ENCODE data around the gene PPBP.

Gene PPBP

GRCh38 chr4:73988061-73988460, at the start of gene PPBP:
Gene PPBP, minus strand, starts transcription at chr4:73988190. Its CDS starts 87 bp downstream, at chr4:73988103.
- DNase-seq: no peak

GRCh38 chr4:74037076-74037955, 49.3 kb upstream of the PPBP start:
- DNase-seq: no peak

GRCh38 chr4:74033739-74034138, 45.7 kb upstream of the PPBP start:
- no peak for DNase-seq

- no peak for DNase-seq
Observed at GRCh38 chr4:74032064-74032463, 44.1 kb upstream of the PPBP start.

- no peak for DNase-seq
Observed at GRCh38 chr4:74031576-74031975, 43.6 kb upstream of the PPBP start.

- no peak for DNase-seq
Observed at GRCh38 chr4:74030285-74030684, 42.3 kb upstream of the PPBP start.

GRCh38 chr4:74028504-74028903, 40.5 kb upstream of the PPBP start:
- DNase-seq: no peak

- no peak for DNase-seq
Observed at GRCh38 chr4:74023709-74024108, 35.7 kb upstream of the PPBP start.

GRCh38 chr4:74021601-74022000, 33.6 kb upstream of the PPBP start:
- DNase-seq: no peak

GRCh38 chr4:74018771-74019170, 30.8 kb upstream of the PPBP start:
- no peak for DNase-seq

- DNase-seq: no peak
Observed at GRCh38 chr4:74018116-74018515, 30.1 kb upstream of the PPBP start.

GRCh38 chr4:74016068-74016467, 28.1 kb upstream of the PPBP start:
- DNase-seq: no peak

- DNase-seq: no peak
Observed at GRCh38 chr4:74015126-74015780, 27.3 kb upstream of the PPBP start.

GRCh38 chr4:74014332-74014731, 26.3 kb upstream of the PPBP start:
- no peak for DNase-seq

- DNase-seq: no peak
Observed at GRCh38 chr4:74013264-74013663, 25.3 kb upstream of the PPBP start.

- DNase-seq: no peak
Observed at GRCh38 chr4:74012130-74012529, 24.1 kb upstream of the PPBP start.

- no peak for DNase-seq
Observed at GRCh38 chr4:74009307-74009706, 21.3 kb upstream of the PPBP start.

GRCh38 chr4:74006009-74006476, 18.1 kb upstream of the PPBP start:
- no peak for DNase-seq

GRCh38 chr4:74005528-74005927, 17.5 kb upstream of the PPBP start:
- no peak for DNase-seq

GRCh38 chr4:74004668-74005067, 16.7 kb upstream of the PPBP start:
- no peak for DNase-seq

GRCh38 chr4:74000301-74000700, 12.3 kb upstream of the PPBP start:
- no peak for DNase-seq

- DNase-seq: peak; percentile 79
Observed at GRCh38 chr4:73998040-73999011, 10.3 kb upstream of the PPBP start, which contains the start of gene CXCL5. Gene CXCL5, minus strand, starts transcription at chr4:73998677. Its CDS starts 96 bp downstream, at chr4:73998581.

- no peak for DNase-seq
Observed at GRCh38 chr4:73992050-73992449, 4.1 kb upstream of the PPBP start.

All from islet precursor cell (in vitro differentiated cells).